K562 (cell line): ENCODE results near the gene ZBTB32. TPM values are rescaled to one million over a fixed set of nuclear protein-coding genes. Genes with fewer than 3 reads are reported as not detected.

ENCODE experiments used
- BCOR ChIP-seq: fragments of 450-650 bp; IDR thresholded peaks from 2 replicates; pipeline ENCODE4 v1.6.1; 2016
- BRF2 ChIP-seq: IDR thresholded peaks from 3 replicates; pipeline ENCODE4 v1.6.1; 2011; ENCODE audit warnings: borderline replicate concordance, mild to moderate bottlenecking; ENCODE audit not compliant: insufficient read length, insufficient read depth
- CC2D1A ChIP-seq: fragments of 450-650 bp; IDR thresholded peaks from 2 replicates; pipeline ENCODE4 v1.6.1; 2017; ENCODE audit warnings: mild to moderate bottlenecking
- HDAC3 ChIP-seq: fragments of 450-650 bp; IDR thresholded peaks from 2 replicates; pipeline ENCODE4 v1.6.1; 2018; ENCODE audit warnings: borderline replicate concordance, mild to moderate bottlenecking, moderate library complexity; ENCODE audit not compliant: partially characterized antibody
- HNRNPK ChIP-seq: fragments of 200-400 bp; formaldehyde crosslinking; IDR thresholded peaks from one replicate; pipeline ENCODE4 v1.6.1; 2018; ENCODE audit warnings: mild to moderate bottlenecking, low read depth, low read length; ENCODE audit not compliant: poor library complexity, severe bottlenecking
- HNRNPUL1 ChIP-seq: fragments of 200-400 bp; formaldehyde crosslinking; IDR thresholded peaks from 2 replicates; pipeline ENCODE4 v1.6.1; 2017; ENCODE audit warnings: low read length
- ID3 ChIP-seq, 2 experiments: fragments of 250-450 bp in 1 of 2; fragments of 450-650 bp in 1 of 2; sonication (Bioruptor Pico) in 1 of 2; IDR thresholded peaks; 2 replicates each; pipeline versions ENCODE4 v1.6.1 to v1.8.0; 2016 to 2021; ENCODE audit warnings: mild to moderate bottlenecking in 2 of 2, moderate library complexity in 2 of 2, missing compliant biosample characterization in 1 of 2, missing genetic modification characterization in 1 of 2
- KDM4B ChIP-seq, 2 experiments: fragments of 450-650 bp in 1 of 2; sonication (generic) in 1 of 2; IDR thresholded peaks; 2 replicates each; pipeline ENCODE4 v1.6.1; 2016 to 2017; ENCODE audit warnings: borderline replicate concordance in 2 of 2, antibody characterized with exemption in 1 of 2, low read depth in 1 of 2, mild to moderate bottlenecking in 1 of 2
- NELFE ChIP-seq: IDR thresholded peaks from 2 replicates; pipeline ENCODE4 v1.6.1; 2011; ENCODE audit warnings: mild to moderate bottlenecking; ENCODE audit not compliant: insufficient read depth, insufficient read length
- NFE2 ChIP-seq: IDR thresholded peaks from 2 replicates; pipeline ENCODE4 v1.6.1; 2014; ENCODE audit warnings: antibody characterized with exemption, low read depth
- NR0B1 ChIP-seq: fragments of 450-650 bp; IDR thresholded peaks from one replicate; pipeline ENCODE4 v1.6.1; 2018; ENCODE audit warnings: mild to moderate bottlenecking, moderate library complexity; ENCODE audit not compliant: partially characterized antibody
- NR1H2 ChIP-seq: sonication (generic); formaldehyde crosslinking; IDR thresholded peaks from 2 replicates; pipeline ENCODE4 v1.4.0; 2020; ENCODE audit warnings: mild to moderate bottlenecking, missing genetic modification reagents
- POLR3A ChIP-seq: IDR thresholded peaks from 2 replicates; pipeline ENCODE4 v1.6.1; 2011; ENCODE audit warnings: borderline replicate concordance, mild to moderate bottlenecking, moderate library complexity; ENCODE audit not compliant: insufficient read length, insufficient read depth; ENCODE audit errors: extremely low read depth
- SRSF1 ChIP-seq: fragments of 200-400 bp; formaldehyde crosslinking; IDR thresholded peaks from 2 replicates; pipeline ENCODE4 v1.6.1; 2017; ENCODE audit warnings: mild to moderate bottlenecking, low read depth, low read length, moderate library complexity
- STAG1 ChIP-seq: sonication (generic); formaldehyde crosslinking; IDR thresholded peaks from 2 replicates; pipeline ENCODE4 v1.5.0; 2020; ENCODE audit warnings: missing genetic modification reagents, borderline replicate concordance
- TEAD1 ChIP-seq, 2 experiments: fragments of 450-650 bp in 1 of 2; sonication (generic) in 1 of 2; formaldehyde crosslinking; IDR thresholded peaks; 2 replicates each; pipeline versions ENCODE4 v1.4.0 to v1.8.0; 2020 to 2022; ENCODE audit warnings: mild to moderate bottlenecking in 2 of 2, missing genetic modification reagents in 1 of 2
- TSC22D4 ChIP-seq: fragments of 450-650 bp; IDR thresholded peaks from 2 replicates; pipeline ENCODE4 v1.6.1; 2016; ENCODE audit warnings: missing genetic modification characterization, missing biosample characterization, control low read depth
- USF1 ChIP-seq: sonication (generic); formaldehyde crosslinking; IDR thresholded peaks from 2 replicates; pipeline ENCODE4 v1.9.0; 2022; ENCODE audit warnings: mild to moderate bottlenecking, missing genetic modification reagents
- ZNF212 ChIP-seq: fragments of 450-650 bp; formaldehyde crosslinking; IDR thresholded peaks from 2 replicates; pipeline ENCODE4 v1.4.0; 2020; ENCODE audit warnings: mild to moderate bottlenecking
- ZNF436 ChIP-seq: fragments of 250-450, 450-650 bp; sonication (Bioruptor Pico); formaldehyde crosslinking; IDR thresholded peaks from 2 replicates; pipeline ENCODE4 v1.7.0; 2020; ENCODE audit warnings: mild to moderate bottlenecking
- polyA plus RNA-seq, 8 experiments: library from polyadenylated mRNA; depleted of rRNA in 4 of 8; stranded (reverse) in 5 of 8; unstranded in 3 of 8; fragments of >200 nt; fragmentation: Nextera tagmentation in 2 of 8; fragmentation: Illumina TruSeq in 1 of 8; extraction: Ambion mirVana in 2 of 8; extraction: Trizol in 1 of 8; gene quantifications; 2 replicates each; pipeline versions ENCODE4 v1.2.1 to v1.2.3, GENCODE V29; 2011 to 2014; ENCODE audit warnings: inconsistent platforms in 1 of 8, missing spikeins in 1 of 8
- total RNA-seq, 7 experiments: library from RNA; depleted of rRNA in 6 of 7; stranded (reverse); fragments of >200 nt in 6 of 7; fragmentation: Illumina TruSeq in 2 of 7; extraction: Trizol in 2 of 7; gene quantifications; 2 replicates each; pipeline versions ENCODE4 v1.2.1 to v1.2.3, GENCODE V29; 2011 to 2021; ENCODE audit warnings: low replicate concordance in 1 of 7
- TF ChIP-seq, protein P1 (sequence below): sonication (generic); formaldehyde crosslinking; IDR thresholded peaks from 2 replicates; pipeline ENCODE4 v1.4.0; 2020; ENCODE audit warnings: mild to moderate bottlenecking, missing genetic modification reagents

Gene ZBTB32
- total and polyA plus RNA-seq, 9 of the 15 experiments (the other 6 are each of a cell fraction or from before 2014, with no cell fraction given): 0.20 TPM; not detected in 8

GRCh38 chr19:35716801-35717664 is 12.7 kb downstream of the ZBTB32 start (continued):
- no peak for TF ChIP-seq NR1H2 (CRISPR knock-in tag)
- no peak for TF ChIP-seq HDAC3
- TF ChIP-seq NELFE: no peak
- no peak for TF ChIP-seq HNRNPK
- TF ChIP-seq BRF2: no peak
- no peak for TF ChIP-seq HNRNPUL1
- TF ChIP-seq CC2D1A: peak; percentile 91
- TF ChIP-seq ID3 (CRISPR knock-in tag; IDR thresholded peaks at IDR 0.05): no peak
- TF ChIP-seq ID3 (tag; IDR thresholded peaks at IDR 0.05): peak; percentile 25; the same call in 1 of the 2 replicates
- peak; percentile 11 to 59; a peak in 2 of 4 replicates for TF ChIP-seq TEAD1 (CRISPR knock-in tag; IDR thresholded peaks at IDR 0.05)
- no peak for TF ChIP-seq POLR3A
- no peak for TF ChIP-seq USF1
- no peak for TF ChIP-seq NR0B1
- no peak for TF ChIP-seq TSC22D4 (tag)
- TF ChIP-seq STAG1 (CRISPR knock-in tag): peak; percentile 93
- TF ChIP-seq BCOR: peak; percentile 55; the same call in 1 of the 2 replicates
- no peak for TF ChIP-seq ZNF212 (CRISPR knock-in tag)
- TF ChIP-seq KDM4B (IDR thresholded peaks at IDR 0.05; ENCODE audit: borderline replicate concordance in 2 of 2, low read depth in 1 of 2): peak in 1 of 2 experiments; percentile 51; a peak in 1 of 4 replicates
- TF ChIP-seq NFE2: no peak
- TF ChIP-seq SRSF1: no peak
- no peak for TF ChIP-seq ZNF436 (CRISPR knock-in tag)
- TF ChIP-seq, protein P1, sequence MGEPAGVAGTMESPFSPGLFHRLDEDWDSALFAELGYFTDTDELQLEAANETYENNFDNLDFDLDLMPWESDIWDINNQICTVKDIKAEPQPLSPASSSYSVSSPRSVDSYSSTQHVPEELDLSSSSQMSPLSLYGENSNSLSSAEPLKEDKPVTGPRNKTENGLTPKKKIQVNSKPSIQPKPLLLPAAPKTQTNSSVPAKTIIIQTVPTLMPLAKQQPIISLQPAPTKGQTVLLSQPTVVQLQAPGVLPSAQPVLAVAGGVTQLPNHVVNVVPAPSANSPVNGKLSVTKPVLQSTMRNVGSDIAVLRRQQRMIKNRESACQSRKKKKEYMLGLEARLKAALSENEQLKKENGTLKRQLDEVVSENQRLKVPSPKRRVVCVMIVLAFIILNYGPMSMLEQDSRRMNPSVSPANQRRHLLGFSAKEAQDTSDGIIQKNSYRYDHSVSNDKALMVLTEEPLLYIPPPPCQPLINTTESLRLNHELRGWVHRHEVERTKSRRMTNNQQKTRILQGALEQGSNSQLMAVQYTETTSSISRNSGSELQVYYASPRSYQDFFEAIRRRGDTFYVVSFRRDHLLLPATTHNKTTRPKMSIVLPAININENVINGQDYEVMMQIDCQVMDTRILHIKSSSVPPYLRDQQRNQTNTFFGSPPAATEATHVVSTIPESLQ (CRISPR knock-in tag): 0 out of 2 replicates have a peak, but pooled peaks have one; percentile 19
